Peyer's patch (tissue), 4 donors: Measurements from ENCODE around the gene SHE. TPM values are rescaled to one million over a fixed set of nuclear protein-coding genes. Genes with fewer than 3 reads are reported as not detected.

Source experiments
- DNase-seq, 3 donors: peaks; one replicate each; pipeline ENCODE4 v3.0.0-alpha.2; 2017 to 2019
- H3K27ac ChIP-seq, 4 donors: fragments of 200-600 bp; sonication (generic); one replicate each; pipeline ENCODE4 v1.5.1; 2016 to 2019
- H3K27me3 ChIP-seq, 2 donors: fragments of 200-600 bp; sonication (generic); one replicate each; pipeline ENCODE4 v1.5.1; 2019
- H3K36me3 ChIP-seq, 3 donors: fragments of 200-600 bp; sonication (generic); one replicate each; pipeline ENCODE4 v1.5.1; 2016 to 2019
- H3K4me1 ChIP-seq, 4 donors: fragments of 200-600 bp; sonication (generic); one replicate each; pipeline ENCODE4 v1.5.1; 2016 to 2019
- H3K4me3 ChIP-seq, 4 donors: fragments of 200-600 bp; sonication (generic); 1 replicate in 3 of 4; 2 replicates in 1 of 4; pipeline ENCODE4 v1.5.1; 2016 to 2019; ENCODE audit warnings: mild to moderate bottlenecking in 1 of 4
- H3K9me3 ChIP-seq, 4 donors: fragments of 200-600 bp; sonication (generic); one replicate each; pipeline ENCODE4 v1.5.1; 2016 to 2019; ENCODE audit warnings: mild to moderate bottlenecking in 1 of 4
- POLR2A ChIP-seq, 2 donors: fragments of 450-650 bp; IDR thresholded peaks; one replicate each; pipeline ENCODE4 v1.5.1; 2017; ENCODE audit warnings: antibody characterized with exemption in 2 of 2, mild to moderate bottlenecking in 2 of 2, moderate library complexity in 2 of 2
- total RNA-seq, 4 donors: library from RNA; depleted of rRNA; stranded (reverse); fragments of >200 nt; gene quantifications; one replicate each; pipeline ENCODE4 v1.1.0, GENCODE V29; 2016
- TF ChIP-seq, protein P1 (sequence below), 6 experiments: fragments of 450-650 bp in 4 of 6; fragments of 200-600 bp in 2 of 6; sonication (generic) in 1 of 6; IDR thresholded peaks; one replicate each; pipeline ENCODE4 v1.5.1; 2017 to 2019; ENCODE audit warnings: antibody characterized with exemption in 6 of 6, mild to moderate bottlenecking in 3 of 6, moderate library complexity in 1 of 6

The SHE gene
- total RNA-seq, 4 donors from 2014 or later: 1.6 to 19.8 (median 7.3) TPM

DNA sequence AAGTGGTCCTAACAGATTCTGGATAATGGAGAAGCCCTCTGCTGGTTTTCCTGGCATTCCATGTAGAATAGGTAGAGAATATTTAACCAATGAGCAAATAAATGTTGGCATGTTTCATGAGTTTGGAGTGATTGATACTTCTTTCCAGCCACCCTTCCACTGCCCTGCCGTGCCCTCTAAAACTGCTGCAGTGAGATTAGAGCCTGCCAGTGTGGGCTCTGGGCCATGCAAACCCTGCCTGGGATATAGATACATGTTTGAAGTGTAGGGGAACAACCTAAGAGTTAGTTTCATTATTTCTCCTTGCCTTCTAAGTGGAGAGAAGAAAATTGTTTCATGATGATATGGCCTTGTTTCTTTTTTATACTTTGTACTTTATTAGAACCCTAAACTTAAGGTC is 45.8 kb upstream of the SHE start:
- Histone ChIP-seq H3K4me3 (no peak overlapping the region), H3K27me3 (no peaks in the 10 kb centered on the region), H3K9me3 (no peaks in the 10 kb centered on the region), H3K27ac (peak overlapping the region in 1 of 4 donors; percentile 61), H3K36me3 (peaks cover 0 to 43% (median 0%) of the 10 kb centered on the region in 3 donors), H3K4me1 (peaks cover 0 to 28% (median 0%) of the 10 kb centered on the region in 4 donors)
- DNase-seq: no peak
- no peak for TF ChIP-seq POLR2A (IDR thresholded peaks at IDR 0.05)
- TF ChIP-seq, protein P1, sequence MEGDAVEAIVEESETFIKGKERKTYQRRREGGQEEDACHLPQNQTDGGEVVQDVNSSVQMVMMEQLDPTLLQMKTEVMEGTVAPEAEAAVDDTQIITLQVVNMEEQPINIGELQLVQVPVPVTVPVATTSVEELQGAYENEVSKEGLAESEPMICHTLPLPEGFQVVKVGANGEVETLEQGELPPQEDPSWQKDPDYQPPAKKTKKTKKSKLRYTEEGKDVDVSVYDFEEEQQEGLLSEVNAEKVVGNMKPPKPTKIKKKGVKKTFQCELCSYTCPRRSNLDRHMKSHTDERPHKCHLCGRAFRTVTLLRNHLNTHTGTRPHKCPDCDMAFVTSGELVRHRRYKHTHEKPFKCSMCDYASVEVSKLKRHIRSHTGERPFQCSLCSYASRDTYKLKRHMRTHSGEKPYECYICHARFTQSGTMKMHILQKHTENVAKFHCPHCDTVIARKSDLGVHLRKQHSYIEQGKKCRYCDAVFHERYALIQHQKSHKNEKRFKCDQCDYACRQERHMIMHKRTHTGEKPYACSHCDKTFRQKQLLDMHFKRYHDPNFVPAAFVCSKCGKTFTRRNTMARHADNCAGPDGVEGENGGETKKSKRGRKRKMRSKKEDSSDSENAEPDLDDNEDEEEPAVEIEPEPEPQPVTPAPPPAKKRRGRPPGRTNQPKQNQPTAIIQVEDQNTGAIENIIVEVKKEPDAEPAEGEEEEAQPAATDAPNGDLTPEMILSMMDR (IDR thresholded peaks at IDR 0.05): no peak

DNA sequence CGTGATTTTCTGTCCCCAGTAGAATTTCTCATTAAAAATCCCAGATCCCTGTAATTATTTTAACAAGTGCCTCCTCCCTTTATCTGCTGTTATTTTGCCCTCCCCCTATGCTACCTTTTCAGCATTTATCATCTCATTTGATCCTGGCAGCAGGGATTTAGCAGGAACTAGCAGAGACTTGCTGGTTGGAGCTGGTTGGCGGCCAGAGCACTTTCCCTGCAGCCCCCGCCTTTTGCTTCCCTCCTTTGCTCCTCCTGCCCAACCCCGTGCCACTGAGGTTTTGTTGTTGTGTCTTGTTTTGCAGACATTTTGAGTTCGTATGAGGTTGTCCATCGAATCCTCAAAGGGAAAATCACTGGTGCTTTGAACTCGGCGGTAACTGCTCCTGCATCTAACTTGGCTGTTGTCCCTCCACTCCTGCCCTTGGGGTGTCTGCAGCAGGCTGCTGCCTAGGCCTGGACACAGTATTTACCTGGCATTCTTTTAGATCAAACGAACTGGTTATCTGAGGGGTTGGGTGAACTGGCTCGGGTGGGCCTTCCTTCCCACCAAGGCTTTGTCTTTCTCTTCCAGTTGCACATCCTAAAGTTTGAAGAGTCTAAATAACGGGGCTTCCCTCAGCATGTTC is 45.0 kb upstream of the SHE start:
- no peaks in the 10 kb centered on the region for H3K27me3 ChIP-seq
- no peak overlapping the region for H3K4me3 ChIP-seq
- H3K9me3 ChIP-seq: no peaks in the 10 kb centered on the region
- TF ChIP-seq, protein P1 (IDR thresholded peaks at IDR 0.05): no peak
- no peak for TF ChIP-seq POLR2A (IDR thresholded peaks at IDR 0.05)
- no peak for DNase-seq
- H3K36me3 ChIP-seq: peaks cover 0 to 35% (median 0%) of the 10 kb centered on the region in 3 donors
- H3K27ac ChIP-seq: peak overlapping the region in 1 of 4 donors; percentile 61
- peaks cover 0 to 22% (median 0%) of the 10 kb centered on the region in 4 donors for H3K4me1 ChIP-seq

DNA sequence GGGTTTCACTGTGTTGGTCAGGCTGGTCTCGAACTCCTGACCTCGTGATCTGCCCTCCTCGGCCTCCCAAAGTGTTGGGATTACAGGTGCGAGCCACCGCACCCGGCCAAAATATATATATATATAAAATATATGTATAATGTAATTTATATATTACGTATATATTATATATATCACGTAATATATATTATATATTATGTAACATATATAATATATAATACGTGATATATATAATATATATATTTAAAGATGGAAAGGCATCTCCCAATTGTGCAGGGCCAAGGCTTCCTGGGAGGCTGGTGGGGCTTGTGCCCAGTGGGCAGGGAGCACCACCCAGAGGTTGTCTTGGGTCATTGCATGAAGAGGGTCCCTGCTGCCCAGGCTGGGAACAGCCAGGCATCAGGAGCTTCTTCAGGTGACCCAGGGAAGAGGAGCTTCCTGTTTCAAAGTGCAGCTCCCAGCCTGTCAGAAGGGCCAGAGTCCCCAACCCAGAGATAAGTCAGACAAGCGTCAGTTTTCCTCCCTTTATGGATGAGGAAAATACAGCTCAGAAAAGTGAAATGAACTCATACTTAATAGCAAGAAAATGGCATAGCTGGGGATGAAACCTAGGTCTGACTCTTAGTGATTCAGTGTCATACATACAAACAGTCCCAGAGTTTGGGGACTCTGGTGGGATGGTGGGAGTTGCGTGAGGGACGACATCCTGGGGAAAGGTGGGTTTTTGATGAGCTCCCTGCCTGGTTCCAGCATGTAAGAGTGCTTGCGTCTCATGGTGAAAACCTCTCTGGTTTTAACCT is 44.3 kb upstream of the SHE start:
- peak; percentile 47 to 75 (median 71) for DNase-seq
- peaks cover 0 to 28% (median 0%) of the 10 kb centered on the region in 3 donors for H3K36me3 ChIP-seq
- TF ChIP-seq, protein P1 (IDR thresholded peaks at IDR 0.05): peak; percentile 50 to 74 (median 68)
- no peak for TF ChIP-seq POLR2A (IDR thresholded peaks at IDR 0.05)
- peak overlapping the region in 1 of 4 donors; percentile 44 for H3K27ac ChIP-seq
- no peaks in the 10 kb centered on the region for H3K27me3 ChIP-seq
- no peaks in the 10 kb centered on the region for H3K9me3 ChIP-seq
- no peak overlapping the region for H3K4me3 ChIP-seq
- peaks cover 0 to 16% (median 0%) of the 10 kb centered on the region in 4 donors for H3K4me1 ChIP-seq

DNA sequence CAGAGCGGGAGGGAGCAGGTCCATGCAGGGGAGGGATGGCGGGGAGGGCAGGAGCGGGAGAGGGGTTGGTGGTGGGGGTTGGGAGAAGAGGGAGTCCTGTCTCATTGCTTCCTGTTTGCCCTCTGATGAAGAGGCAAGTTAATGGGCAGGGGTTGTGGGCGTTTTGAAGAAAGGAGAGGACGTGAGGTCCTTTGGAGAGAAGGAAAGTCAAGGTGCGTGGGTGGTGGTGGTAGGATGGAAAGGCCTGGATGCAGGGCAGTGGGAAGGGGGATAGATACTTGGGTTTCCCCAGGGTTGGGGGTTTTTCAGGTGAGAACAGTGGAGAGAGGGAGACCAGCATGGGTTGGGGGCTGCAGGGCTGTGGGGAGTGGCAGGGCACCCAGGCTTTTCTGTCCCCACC is 39.0 kb upstream of the SHE start:
- H3K27ac ChIP-seq: no peak overlapping the region
- no peak for DNase-seq
- TF ChIP-seq POLR2A (IDR thresholded peaks at IDR 0.05): no peak
- TF ChIP-seq, protein P1 (IDR thresholded peaks at IDR 0.05): no peak
- H3K4me1 ChIP-seq: no peaks in the 10 kb centered on the region
- no peaks in the 10 kb centered on the region for H3K36me3 ChIP-seq
- H3K27me3 ChIP-seq: no peaks in the 10 kb centered on the region
- no peak overlapping the region for H3K4me3 ChIP-seq
- H3K9me3 ChIP-seq: no peaks in the 10 kb centered on the region

DNA sequence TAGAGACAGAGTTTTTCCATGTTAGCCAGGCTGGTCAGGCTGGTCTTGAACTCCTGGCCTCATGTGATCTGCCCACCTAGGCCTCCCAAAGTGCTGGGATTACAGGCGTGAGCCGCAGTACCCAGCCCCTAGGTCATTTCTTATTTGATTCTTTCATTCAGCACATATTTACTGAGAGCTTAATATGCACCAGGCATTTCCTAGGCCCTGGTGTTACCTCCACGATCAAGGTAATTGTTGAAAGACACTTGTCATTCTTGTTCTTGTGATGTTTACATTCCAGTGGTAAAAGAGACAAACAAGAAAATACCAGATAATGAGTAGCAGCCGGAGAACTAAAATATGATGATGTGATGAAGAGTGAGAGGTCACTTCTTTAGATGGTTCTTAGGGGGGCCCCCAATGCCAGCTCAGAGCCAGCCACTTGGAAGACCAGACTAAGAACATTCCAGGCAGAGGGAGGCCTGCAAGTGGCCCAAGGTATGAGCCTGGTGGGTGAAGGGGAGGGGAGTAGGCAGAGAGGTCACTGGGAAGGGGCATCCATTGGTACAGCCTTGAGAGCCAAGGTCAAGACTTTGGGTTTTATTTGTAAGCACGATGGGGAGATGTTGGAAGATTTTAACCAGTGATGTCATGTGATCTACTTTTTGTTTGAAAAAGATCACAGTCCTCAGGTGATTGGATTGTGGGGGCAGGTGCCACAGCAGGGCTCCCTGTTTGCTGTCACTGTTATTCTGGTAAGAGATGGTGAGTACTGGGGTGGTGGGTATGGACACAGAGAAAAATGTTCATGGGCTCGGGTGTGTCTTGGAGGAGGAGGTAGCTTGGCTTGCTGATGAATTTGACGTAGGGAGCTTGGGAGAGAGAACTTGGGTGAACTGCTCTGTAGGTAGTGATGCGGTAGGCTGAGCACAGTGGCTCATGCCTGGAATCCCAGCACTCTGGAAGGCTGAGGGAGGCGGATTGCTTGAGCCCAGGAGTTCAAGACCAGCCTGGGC is 37.6 kb upstream of the SHE start:
- no peaks in the 10 kb centered on the region for H3K9me3 ChIP-seq
- H3K4me1 ChIP-seq: no peaks in the 10 kb centered on the region
- TF ChIP-seq, protein P1 (IDR thresholded peaks at IDR 0.05): no peak
- no peak for TF ChIP-seq POLR2A (IDR thresholded peaks at IDR 0.05)
- DNase-seq: no peak
- no peak overlapping the region for H3K27ac ChIP-seq
- H3K4me3 ChIP-seq: no peak overlapping the region
- no peaks in the 10 kb centered on the region for H3K27me3 ChIP-seq
- H3K36me3 ChIP-seq: no peaks in the 10 kb centered on the region
